Chondrocyte (in vitro differentiated cells): ENCODE data around the gene MGAT4A. TPM values are rescaled to one million over a fixed set of nuclear protein-coding genes. Genes with fewer than 3 reads are reported as not detected.

ENCODE experiments used
- DNase-seq: peaks from one replicate; pipeline ENCODE4 v3.0.0; 2021; ENCODE audit warnings: mixed read lengths, low spot score
- H3K27ac Mint-ChIP-seq: one replicate; pipeline ENCODE4 v1.8.0; 2021; ENCODE audit warnings: mild to moderate bottlenecking, moderate library complexity, mixed read lengths; ENCODE audit not compliant: unreplicated experiment
- H3K27me3 Mint-ChIP-seq: 2 replicates; pipeline ENCODE4 v1.8.0; 2021; ENCODE audit warnings: low read depth, mixed read lengths
- H3K36me3 Mint-ChIP-seq: 2 replicates; pipeline ENCODE4 v1.8.0; 2021; ENCODE audit warnings: low read depth, mixed read lengths
- H3K4me1 Mint-ChIP-seq: 2 replicates; pipeline ENCODE4 v1.8.0; 2021; ENCODE audit warnings: low read depth, mild to moderate bottlenecking, mixed read lengths
- H3K4me3 Mint-ChIP-seq: one replicate; pipeline ENCODE4 v1.8.0; 2021; ENCODE audit warnings: mild to moderate bottlenecking, moderate library complexity, mixed read lengths; ENCODE audit not compliant: unreplicated experiment
- H3K9me3 Mint-ChIP-seq: 2 replicates; pipeline ENCODE4 v1.8.0; 2021; ENCODE audit warnings: low read depth, mixed read lengths
- CTCF ChIP-seq: fragments of 200-600 bp; sonication (generic); IDR thresholded peaks from 2 replicates; pipeline ENCODE4 v1.5.0; 2021; ENCODE audit warnings: antibody characterized with exemption, mild to moderate bottlenecking, moderate library complexity
- total RNA-seq: library from RNA; stranded (reverse); gene quantifications from 3 replicates; pipeline ENCODE4 v1.2.1, GENCODE V29; 2021

MGAT4A gene
- total RNA-seq, 1 donor from 2014 or later, result 2.1 TPM

- H3K27me3 Mint-ChIP-seq, result peaks cover 44% of the 10 kb centered on the region
- H3K27ac Mint-ChIP-seq, result no peak overlapping the region
Observed at GRCh38 chr2:98776136-98776535, 45.2 kb upstream of the MGAT4A start.

GRCh38 chr2:98775146-98775986, 44.4 kb upstream of the MGAT4A start:
- no peak for DNase-seq
- Mint-ChIP-seq H3K4me3 (no peak overlapping the region), H3K4me1 (peaks cover 17% of the 10 kb centered on the region), H3K27ac (no peak overlapping the region), H3K9me3 (peaks cover 4% of the 10 kb centered on the region), H3K27me3 (peaks cover 44% of the 10 kb centered on the region), H3K36me3 (peaks cover 2% of the 10 kb centered on the region)
- TF ChIP-seq CTCF, result no peak

More at GRCh38 chr2:98776136-98776535, 45.2 kb upstream of the MGAT4A start:
- no peak for TF ChIP-seq CTCF
- Mint-ChIP-seq H3K36me3 (peaks cover 2% of the 10 kb centered on the region), H3K9me3 (peaks cover 4% of the 10 kb centered on the region), H3K4me3 (no peak overlapping the region), H3K4me1 (peaks cover 14% of the 10 kb centered on the region)
- DNase-seq, result no peak

- DNase-seq, result no peak
- H3K27ac Mint-ChIP-seq, result no peak overlapping the region
Observed at GRCh38 chr2:98773907-98774306, 43.0 kb upstream of the MGAT4A start.

GRCh38 chr2:98773169-98773568, 42.2 kb upstream of the MGAT4A start:
- no peak overlapping the region for H3K27ac Mint-ChIP-seq
- H3K36me3 Mint-ChIP-seq, result no peaks in the 10 kb centered on the region
- no peak for DNase-seq
- H3K4me1 Mint-ChIP-seq, result peaks cover 28% of the 10 kb centered on the region
- peaks cover 38% of the 10 kb centered on the region for H3K27me3 Mint-ChIP-seq
- no peak for TF ChIP-seq CTCF
- peaks cover 11% of the 10 kb centered on the region for H3K9me3 Mint-ChIP-seq
- H3K4me3 Mint-ChIP-seq, result no peak overlapping the region

More at GRCh38 chr2:98773907-98774306, 43.0 kb upstream of the MGAT4A start:
- TF ChIP-seq CTCF, result no peak
- peaks cover 40% of the 10 kb centered on the region for H3K27me3 Mint-ChIP-seq
- H3K4me1 Mint-ChIP-seq, result peaks cover 20% of the 10 kb centered on the region
- no peaks in the 10 kb centered on the region for H3K36me3 Mint-ChIP-seq
- no peak overlapping the region for H3K4me3 Mint-ChIP-seq
- H3K9me3 Mint-ChIP-seq, result peaks cover 7% of the 10 kb centered on the region

- peaks cover 38% of the 10 kb centered on the region for H3K27me3 Mint-ChIP-seq
- DNase-seq, result no peak
- no peaks in the 10 kb centered on the region for H3K36me3 Mint-ChIP-seq
- no peak overlapping the region for H3K4me3 Mint-ChIP-seq
- H3K27ac Mint-ChIP-seq, result no peak overlapping the region
- peaks cover 30% of the 10 kb centered on the region for H3K4me1 Mint-ChIP-seq
- TF ChIP-seq CTCF, result no peak
- H3K9me3 Mint-ChIP-seq, result peaks cover 9% of the 10 kb centered on the region
Observed at GRCh38 chr2:98772536-98772935, 41.6 kb upstream of the MGAT4A start.
